Stomach (tissue), 4 donors: ENCODE results near the gene CBX2.

Source experiments
- POLR2A ChIP-seq, 4 donors: fragments of 450-650 bp; IDR thresholded peaks; one replicate each; pipeline ENCODE4 v1.6.1; 2016; ENCODE audit warnings: antibody characterized with exemption in 4 of 4, control low read depth in 2 of 4, mild to moderate bottlenecking in 1 of 4, moderate library complexity in 1 of 4
- POLR2AphosphoS5 ChIP-seq, 3 donors: sonication (generic); formaldehyde crosslinking; IDR thresholded peaks; one replicate each; pipeline ENCODE4 v1.6.1; 2016; ENCODE audit warnings: antibody characterized with exemption in 3 of 3
- TF ChIP-seq, protein P1 (sequence below), 7 experiments: fragments of 450-650 bp in 4 of 7; fragments of 200-600 bp in 3 of 7; sonication (generic) in 3 of 7; IDR thresholded peaks; one replicate each; pipeline ENCODE4 v1.5.1; 2016 to 2019; ENCODE audit warnings: antibody characterized with exemption in 7 of 7, control low read depth in 2 of 7, mild to moderate bottlenecking in 1 of 7

DNA sequence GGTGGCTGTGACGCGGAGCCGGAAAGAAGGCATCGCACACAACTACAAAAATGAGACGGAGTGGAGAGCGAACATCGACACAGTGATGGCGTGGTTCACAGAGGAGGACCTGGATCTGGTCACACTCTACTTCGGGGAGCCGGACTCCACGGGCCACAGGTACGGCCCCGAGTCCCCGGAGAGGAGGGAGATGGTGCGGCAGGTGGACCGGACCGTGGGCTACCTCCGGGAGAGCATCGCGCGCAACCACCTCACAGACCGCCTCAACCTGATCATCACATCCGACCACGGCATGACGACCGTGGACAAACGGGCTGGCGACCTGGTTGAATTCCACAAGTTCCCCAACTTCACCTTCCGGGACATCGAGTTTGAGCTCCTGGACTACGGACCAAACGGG lies 42.9 kb upstream of the CBX2 start:
- TF ChIP-seq POLR2AphosphoS5 (IDR thresholded peaks at IDR 0.05) (no peak), POLR2A (IDR thresholded peaks at IDR 0.05) (no peak)
- TF ChIP-seq, protein P1, sequence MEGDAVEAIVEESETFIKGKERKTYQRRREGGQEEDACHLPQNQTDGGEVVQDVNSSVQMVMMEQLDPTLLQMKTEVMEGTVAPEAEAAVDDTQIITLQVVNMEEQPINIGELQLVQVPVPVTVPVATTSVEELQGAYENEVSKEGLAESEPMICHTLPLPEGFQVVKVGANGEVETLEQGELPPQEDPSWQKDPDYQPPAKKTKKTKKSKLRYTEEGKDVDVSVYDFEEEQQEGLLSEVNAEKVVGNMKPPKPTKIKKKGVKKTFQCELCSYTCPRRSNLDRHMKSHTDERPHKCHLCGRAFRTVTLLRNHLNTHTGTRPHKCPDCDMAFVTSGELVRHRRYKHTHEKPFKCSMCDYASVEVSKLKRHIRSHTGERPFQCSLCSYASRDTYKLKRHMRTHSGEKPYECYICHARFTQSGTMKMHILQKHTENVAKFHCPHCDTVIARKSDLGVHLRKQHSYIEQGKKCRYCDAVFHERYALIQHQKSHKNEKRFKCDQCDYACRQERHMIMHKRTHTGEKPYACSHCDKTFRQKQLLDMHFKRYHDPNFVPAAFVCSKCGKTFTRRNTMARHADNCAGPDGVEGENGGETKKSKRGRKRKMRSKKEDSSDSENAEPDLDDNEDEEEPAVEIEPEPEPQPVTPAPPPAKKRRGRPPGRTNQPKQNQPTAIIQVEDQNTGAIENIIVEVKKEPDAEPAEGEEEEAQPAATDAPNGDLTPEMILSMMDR (IDR thresholded peaks at IDR 0.05): no peak
